NCI-H226 (cell line): ENCODE measurements around the gene DUSP9.

ENCODE experiments used
- DNase-seq: peaks from one replicate; pipeline ENCODE4 v3.0.0-alpha.2; 2015

Gene DUSP9

DNA sequence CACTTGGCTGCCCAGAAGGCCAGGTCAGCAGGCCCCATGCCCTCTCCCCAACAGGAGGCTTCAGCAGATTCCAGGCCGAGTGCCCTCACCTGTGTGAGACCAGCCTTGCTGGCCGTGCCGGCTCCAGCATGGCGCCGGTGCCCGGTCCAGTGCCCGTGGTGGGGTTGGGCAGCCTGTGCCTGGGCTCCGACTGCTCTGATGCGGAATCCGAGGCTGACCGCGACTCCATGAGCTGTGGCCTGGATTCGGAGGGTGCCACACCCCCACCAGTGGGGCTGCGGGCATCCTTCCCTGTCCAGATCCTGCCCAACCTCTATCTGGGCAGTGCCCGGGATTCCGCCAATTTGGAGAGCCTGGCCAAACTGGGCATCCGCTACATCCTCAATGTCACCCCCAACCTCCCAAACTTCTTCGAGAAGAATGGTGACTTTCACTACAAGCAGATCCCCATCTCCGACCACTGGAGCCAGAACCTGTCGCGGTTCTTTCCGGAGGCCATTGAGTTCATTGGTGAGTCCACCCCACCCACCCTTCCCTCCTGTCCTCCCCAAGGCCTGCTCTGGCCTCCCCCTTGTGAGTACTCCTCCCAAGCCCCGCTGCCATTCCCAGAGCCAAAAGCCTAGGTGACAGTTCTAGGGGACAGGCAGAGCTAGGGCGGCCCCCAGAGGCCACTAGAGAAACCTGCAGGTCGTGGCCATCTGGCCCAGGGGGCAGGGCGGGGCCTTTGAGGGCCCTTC, 2.3 kb downstream of the DUSP9 start:
- no peak for DNase-seq

GRCh38 chrX:153649915-153650782, 3.1 kb downstream of the DUSP9 start:
- DNase-seq = no peak

- no peak for DNase-seq
Measured at GRCh38 chrX:153650959-153651358, 4.0 kb downstream of the DUSP9 start.

GRCh38 chrX:153651540-153652079, 4.6 kb downstream of the DUSP9 start:
- no peak for DNase-seq

- DNase-seq = no peak
Measured at GRCh38 chrX:153653556-153653955, 6.6 kb downstream of the DUSP9 start.

DNA sequence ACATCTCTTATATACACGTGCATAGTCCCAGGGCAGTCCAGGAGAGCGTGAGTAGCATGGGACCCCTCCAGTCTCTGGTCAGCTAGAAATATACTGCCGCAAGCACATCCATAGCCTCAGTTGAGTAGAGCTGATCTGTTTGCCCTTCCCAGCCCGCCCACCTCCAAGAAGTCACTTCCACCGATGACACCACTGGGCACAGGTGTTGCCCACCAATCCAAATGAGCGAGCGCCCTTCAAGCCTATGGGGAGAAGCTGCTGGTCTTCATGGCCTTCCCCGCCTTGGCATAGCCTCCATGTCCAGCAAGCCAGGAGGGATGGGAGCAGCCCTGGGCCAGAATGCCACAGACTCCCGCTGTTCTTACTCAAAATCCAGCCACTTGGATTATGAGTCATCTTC, 10.2 kb downstream of the DUSP9 start:
- no peak for DNase-seq

DNA sequence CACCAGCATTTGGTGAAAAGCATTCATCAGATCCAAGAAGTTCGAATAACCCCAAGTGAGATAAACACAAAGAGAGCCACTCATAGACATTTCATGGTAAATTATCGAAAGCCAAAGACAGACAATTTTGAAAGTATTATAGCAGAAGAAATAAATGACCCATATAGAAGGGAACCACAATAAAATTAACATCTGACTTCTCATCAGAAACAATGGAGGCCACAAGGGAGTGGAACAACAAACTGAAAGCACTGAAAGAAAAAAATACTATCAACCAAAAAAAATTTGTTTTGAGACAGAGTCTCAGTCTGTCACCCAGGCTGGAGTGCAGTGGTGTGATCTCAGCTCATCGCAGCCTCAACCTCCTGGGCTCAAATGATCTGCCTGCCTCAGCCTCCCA, 12.3 kb downstream of the DUSP9 start:
- no peak for DNase-seq

DNA sequence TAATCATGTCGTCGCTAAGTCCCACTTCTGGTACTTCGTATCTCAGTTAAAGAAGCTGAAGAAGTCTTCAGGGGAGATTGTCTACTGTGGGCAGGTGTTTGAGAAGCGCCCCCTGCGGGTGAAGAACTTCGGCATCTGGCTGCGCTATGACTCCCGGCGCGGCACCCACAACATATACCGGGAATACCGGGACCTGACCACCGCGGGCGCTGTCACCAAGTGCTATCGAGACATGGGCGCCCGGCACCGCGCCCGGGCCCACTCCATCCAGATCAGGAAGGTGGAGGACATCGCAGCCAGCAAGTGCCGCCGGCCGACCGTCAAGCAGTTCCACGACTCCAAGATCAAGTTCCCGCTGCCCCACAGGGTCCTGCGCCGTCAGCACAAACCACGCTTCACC, 15.3 kb downstream of the DUSP9 start:
- no peak for DNase-seq

- no peak for DNase-seq
Measured at GRCh38 chrX:153665726-153666306, 18.8 kb downstream of the DUSP9 start.

GRCh38 chrX:153667281-153667955, 20.4 kb downstream of the DUSP9 start:
- no peak for DNase-seq

GRCh38 chrX:153667956-153668396, 21.0 kb downstream of the DUSP9 start:
- DNase-seq = peak; percentile 47

- DNase-seq = no peak
Measured at GRCh38 chrX:153668423-153669173, 21.6 kb downstream of the DUSP9 start.

- no peak for DNase-seq
Measured at GRCh38 chrX:153669174-153669890, 22.3 kb downstream of the DUSP9 start.

GRCh38 chrX:153669901-153670731, 23.1 kb downstream of the DUSP9 start:
- DNase-seq = no peak

GRCh38 chrX:153670748-153671588, 24.0 kb downstream of the DUSP9 start:
- DNase-seq = no peak

DNA sequence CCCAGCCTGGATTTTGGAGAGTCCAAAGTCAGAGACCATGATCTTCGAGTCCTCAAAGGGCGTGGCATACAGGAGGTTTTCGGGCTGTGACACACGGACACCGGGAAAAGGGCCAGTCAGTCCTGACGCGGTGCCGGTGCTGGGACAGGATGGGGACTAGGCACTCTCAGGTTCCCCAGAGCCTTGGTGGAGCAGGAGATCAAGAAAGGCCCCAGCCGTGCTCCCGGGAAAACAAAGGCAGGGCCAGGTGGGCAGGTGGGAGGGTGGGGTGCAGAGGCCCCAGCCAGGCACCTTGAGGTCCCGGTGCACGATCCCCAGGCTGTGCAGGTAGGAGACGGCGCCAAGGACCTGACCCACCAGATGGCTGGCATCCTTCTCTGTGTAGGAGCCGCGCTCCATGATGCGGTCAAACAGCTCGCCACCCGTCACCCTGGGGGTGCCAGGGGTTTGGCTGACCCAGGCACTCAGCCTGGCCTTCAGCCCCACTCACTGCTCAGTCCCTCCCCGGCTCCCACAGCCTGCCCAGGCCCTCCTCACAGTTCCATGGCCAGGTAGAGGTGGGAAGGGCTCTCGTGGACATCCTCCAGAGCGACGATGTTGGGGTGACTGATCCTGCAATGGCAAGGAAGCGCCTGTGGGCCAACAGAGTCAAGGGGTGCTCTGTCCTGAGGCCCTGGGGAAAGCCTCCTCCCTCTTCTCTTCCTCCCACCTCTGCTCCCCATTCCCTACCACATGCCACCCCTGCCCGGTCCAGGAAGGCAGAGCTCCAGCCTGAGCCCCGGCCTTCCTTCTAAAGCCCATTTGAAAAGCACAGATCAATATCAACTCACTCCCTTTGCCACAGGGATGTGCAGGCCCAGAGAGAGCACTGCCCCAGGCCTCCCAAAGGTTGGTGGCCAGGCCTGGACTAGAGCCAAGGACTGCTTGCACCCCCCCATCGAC, 24.9 kb downstream of the DUSP9 start:
- no peak for DNase-seq

- no peak for DNase-seq
Measured at GRCh38 chrX:153672531-153673427, 25.8 kb downstream of the DUSP9 start.
